ENCODE measurements around the gene S100A16. TPM values are rescaled to one million over a fixed set of nuclear protein-coding genes. Genes with fewer than 3 reads are reported as not detected.
A peak's percentile ranks its signal among the peaks of the same experiment; 100 is the strongest.
"Not testable (repeated sequence)": the region's sequence is repeated elsewhere in the genome, so short reads cannot be mapped to it uniquely, and the experiment has no call there.

Gene S100A16
- total and polyA plus RNA-seq, 5 experiments from 2014 or later: not detected

DNA sequence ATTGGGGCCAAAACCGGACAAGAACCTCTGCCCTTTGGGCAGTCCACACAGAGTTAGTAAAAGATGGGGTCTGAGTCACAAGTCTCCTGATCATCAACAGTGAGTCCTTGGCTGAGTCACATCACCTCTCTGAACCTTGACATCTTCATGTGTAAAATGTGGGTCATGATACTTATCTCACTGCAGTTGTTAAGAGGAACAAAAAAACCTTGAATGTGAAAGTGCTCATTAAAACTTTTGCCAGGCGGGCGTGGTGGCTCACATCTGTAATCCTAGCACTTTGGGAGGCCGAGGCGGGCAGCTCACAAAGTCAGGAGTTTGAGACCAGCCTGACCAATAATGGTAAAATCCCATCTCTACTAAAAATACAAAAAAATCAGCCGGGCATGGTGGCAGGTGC, 15.7 kb downstream of the S100A16 start:
- no peak for DNase-seq
- H3K27ac Mint-ChIP-seq: peak overlapping the region in 2 of 10 donors; percentile 78 to 84
- POLR2A ChIA-PET: no interaction called here
- peaks cover 5 to 32% (median 14%) of the 10 kb centered on the region in 4 donors for H3K4me1 Mint-ChIP-seq
- no peaks in the 10 kb centered on the region for H3K9me3 Mint-ChIP-seq
- no peaks in the 10 kb centered on the region for H3K36me3 Mint-ChIP-seq
- H3K4me3 Mint-ChIP-seq: no peak overlapping the region
- ATAC-seq: no peak
- no peaks in the 10 kb centered on the region for H3K27me3 Mint-ChIP-seq

- POLR2A ChIA-PET: no interaction called here
Observed at GRCh38 chr1:153592748-153593147, 20.2 kb downstream of the S100A16 start.

DNA sequence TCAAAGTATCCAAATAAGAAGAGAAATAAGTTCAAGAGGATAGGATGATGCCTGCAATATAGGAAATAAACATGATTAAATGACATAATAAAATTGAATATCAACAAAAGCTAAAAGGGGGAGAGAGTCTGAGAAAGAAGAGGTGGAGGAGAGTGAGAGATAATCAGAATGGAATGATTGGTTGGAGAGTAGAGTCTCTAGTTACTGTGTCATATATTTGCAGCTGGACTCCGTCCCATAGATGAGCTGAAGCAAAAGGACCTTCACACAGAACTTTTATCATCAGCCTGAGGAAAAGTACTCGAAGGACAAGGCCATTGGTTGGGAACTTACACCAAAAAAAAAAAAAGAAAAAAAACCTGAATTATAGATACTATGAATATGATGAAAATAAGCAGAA, 24.5 kb downstream of the S100A16 start:
- Mint-ChIP-seq H3K9me3 (no peaks in the 10 kb centered on the region), H3K27ac (no peak overlapping the region), H3K4me3 (no peak overlapping the region), H3K36me3 (no peaks in the 10 kb centered on the region), H3K27me3 (peaks cover 0 to 8% (median 3%) of the 10 kb centered on the region in 5 donors), H3K4me1 (no peaks in the 10 kb centered on the region)
- no peak for DNase-seq
- ATAC-seq: no peak
- POLR2A ChIA-PET: interaction anchor here (0.7 kb wide), 1 partner anchor 13 kb away, joined by 3 read pairs; no protein-coding TSS in a partner anchor

More at GRCh38 chr1:153592748-153593147, 20.2 kb downstream of the S100A16 start:
- DNase-seq (no peak), ATAC-seq (no peak)
- no peaks in the 10 kb centered on the region for H3K9me3 Mint-ChIP-seq
- no peak overlapping the region for H3K27ac Mint-ChIP-seq
- H3K4me1 Mint-ChIP-seq: peaks cover 0 to 7% (median 1%) of the 10 kb centered on the region in 4 donors
- peaks cover 0 to 2% (median 0%) of the 10 kb centered on the region in 5 donors for H3K27me3 Mint-ChIP-seq
- H3K36me3 Mint-ChIP-seq: no peaks in the 10 kb centered on the region
- H3K4me3 Mint-ChIP-seq: no peak overlapping the region

DNA sequence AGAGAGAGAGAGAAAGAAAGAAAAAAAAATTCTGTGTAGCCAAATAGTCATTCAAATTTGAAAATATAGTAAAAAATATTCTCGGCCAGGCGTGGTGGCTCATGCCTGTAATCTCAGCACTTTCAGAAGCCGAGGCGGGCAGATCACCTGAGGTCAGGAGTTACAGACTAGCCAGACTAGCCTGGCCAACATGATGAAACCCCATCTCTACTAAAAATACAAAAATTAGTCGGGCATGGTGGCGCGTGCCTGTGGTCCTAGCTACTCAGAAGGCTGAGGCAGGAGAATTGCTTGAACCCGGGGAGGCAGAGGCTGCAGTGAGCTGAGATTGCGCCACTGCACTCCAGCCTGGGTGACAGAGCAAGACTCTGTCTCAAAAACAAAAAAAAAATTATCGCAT, 24.9 kb downstream of the S100A16 start:
- H3K27me3 Mint-ChIP-seq, DNase-seq, H3K4me3 Mint-ChIP-seq, H3K9me3 Mint-ChIP-seq, H3K36me3 Mint-ChIP-seq, ATAC-seq, H3K27ac Mint-ChIP-seq, H3K4me1 Mint-ChIP-seq: not testable (repeated sequence)
- POLR2A ChIA-PET: interaction anchor here (0.7 kb wide), 1 partner anchor 12 kb away, joined by 3 read pairs; no protein-coding TSS in a partner anchor

DNA sequence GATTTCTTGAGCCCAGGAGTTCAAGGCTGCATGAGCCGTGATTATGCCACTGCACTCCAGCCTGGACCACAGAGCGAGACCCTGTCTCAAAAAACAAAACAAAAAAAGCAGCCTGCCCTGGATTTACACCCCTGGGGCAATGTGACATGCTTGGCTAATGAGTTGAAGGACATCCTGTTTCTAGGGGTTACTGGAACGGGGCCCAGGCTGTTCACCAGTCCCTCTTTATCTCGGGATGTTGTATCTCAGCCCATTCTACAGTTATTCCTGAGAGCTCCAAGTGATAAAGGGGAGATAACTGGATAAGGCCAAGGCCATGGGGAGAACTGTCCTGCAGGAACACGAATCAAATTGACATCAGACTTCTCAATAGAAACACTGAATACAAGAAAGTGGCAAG, 25.6 kb downstream of the S100A16 start:
- no peaks in the 10 kb centered on the region for H3K9me3 Mint-ChIP-seq
- ATAC-seq: no peak
- no peak for DNase-seq
- POLR2A ChIA-PET: no interaction called here
- no peak overlapping the region for H3K4me3 Mint-ChIP-seq
- H3K4me1 Mint-ChIP-seq: no peaks in the 10 kb centered on the region
- peaks cover 0 to 8% (median 3%) of the 10 kb centered on the region in 5 donors for H3K27me3 Mint-ChIP-seq
- no peak overlapping the region for H3K27ac Mint-ChIP-seq
- no peaks in the 10 kb centered on the region for H3K36me3 Mint-ChIP-seq

DNA sequence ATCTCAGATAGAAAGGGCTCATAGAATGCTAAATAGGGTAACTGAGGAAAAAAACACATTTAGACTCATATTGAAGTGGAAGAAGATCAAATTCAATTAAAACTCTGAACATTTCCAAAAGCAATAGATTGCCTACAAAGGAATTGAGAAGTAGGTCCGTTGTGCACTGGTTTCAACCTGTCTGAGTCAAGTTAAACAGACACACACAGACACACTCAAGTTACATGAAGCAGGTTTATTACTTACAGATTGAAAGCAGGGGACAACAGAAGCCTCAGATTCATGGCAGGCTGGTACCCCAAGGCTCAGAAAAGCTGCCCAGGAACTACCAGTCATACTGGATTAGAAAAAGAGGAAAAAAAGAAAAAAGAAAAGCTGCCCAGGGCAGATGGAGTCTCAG, 26.6 kb downstream of the S100A16 start:
- H3K4me1 Mint-ChIP-seq: no peaks in the 10 kb centered on the region
- H3K27ac Mint-ChIP-seq: peak overlapping the region in 1 of 10 donors; percentile 20
- no peak for DNase-seq
- H3K9me3 Mint-ChIP-seq: no peaks in the 10 kb centered on the region
- no peak for ATAC-seq
- H3K27me3 Mint-ChIP-seq: peaks cover 0 to 8% (median 3%) of the 10 kb centered on the region in 5 donors
- POLR2A ChIA-PET: interaction anchor here (0.6 to 0.8 kb wide), 2 partner anchors 41 to 1865 kb away, joined by 3 read pairs; partner anchors contain the start of gene S100A13
- no peaks in the 10 kb centered on the region for H3K36me3 Mint-ChIP-seq
- H3K4me3 Mint-ChIP-seq: no peak overlapping the region

DNA sequence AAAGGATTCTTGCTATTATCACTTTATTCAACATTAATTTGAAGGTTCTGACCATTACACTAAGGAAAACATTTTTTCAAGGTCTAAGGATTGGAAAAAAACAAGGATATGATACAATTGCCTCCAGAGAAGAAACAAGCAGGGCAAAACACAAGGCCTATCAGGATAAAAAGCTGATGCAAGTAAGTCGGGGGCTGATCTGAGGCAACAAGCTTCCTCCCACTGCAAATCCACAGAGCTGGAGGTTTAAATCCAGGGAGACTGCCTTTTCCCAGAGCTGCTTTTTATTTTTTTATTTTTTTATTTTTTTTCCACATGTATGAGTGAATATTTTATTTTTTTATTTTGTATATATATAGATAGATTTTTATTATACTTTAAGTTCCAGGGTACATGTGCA, 27.9 kb downstream of the S100A16 start:
- peaks cover 0 to 8% (median 3%) of the 10 kb centered on the region in 5 donors for H3K27me3 Mint-ChIP-seq
- H3K9me3 Mint-ChIP-seq: no peaks in the 10 kb centered on the region
- no peak for DNase-seq
- POLR2A ChIA-PET: no interaction called here
- H3K4me1 Mint-ChIP-seq: no peaks in the 10 kb centered on the region
- H3K36me3 Mint-ChIP-seq: no peaks in the 10 kb centered on the region
- ATAC-seq: no peak
- no peak overlapping the region for H3K27ac Mint-ChIP-seq
- no peak overlapping the region for H3K4me3 Mint-ChIP-seq

DNA sequence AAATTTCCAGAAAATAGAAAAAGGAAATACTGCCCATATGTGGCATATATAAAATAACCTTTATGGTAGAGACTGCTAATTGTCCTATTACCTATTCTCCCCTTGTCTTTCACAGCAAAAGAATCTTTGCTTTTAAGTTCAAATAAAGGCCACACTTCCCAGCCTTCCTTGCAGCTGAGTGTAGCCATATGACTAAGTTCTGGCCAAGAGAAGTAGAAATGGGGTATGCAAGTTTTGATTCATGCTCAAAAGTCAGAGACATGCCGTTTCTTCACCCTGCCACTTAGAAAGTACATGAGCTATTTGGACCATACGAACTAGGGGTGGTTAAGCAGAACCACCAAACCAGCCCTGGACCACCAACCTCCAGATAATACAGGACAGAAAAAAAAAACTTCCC, 29.0 kb downstream of the S100A16 start:
- H3K4me3 Mint-ChIP-seq: no peak overlapping the region
- ATAC-seq (no peak), DNase-seq (no peak)
- H3K36me3 Mint-ChIP-seq: no peaks in the 10 kb centered on the region
- POLR2A ChIA-PET: no interaction called here
- H3K9me3 Mint-ChIP-seq: no peaks in the 10 kb centered on the region
- peaks cover 0 to 10% (median 6%) of the 10 kb centered on the region in 5 donors for H3K27me3 Mint-ChIP-seq
- no peaks in the 10 kb centered on the region for H3K4me1 Mint-ChIP-seq
- no peak overlapping the region for H3K27ac Mint-ChIP-seq

- H3K9me3 Mint-ChIP-seq, H3K4me1 Mint-ChIP-seq, H3K36me3 Mint-ChIP-seq, POLR2A ChIA-PET, H3K4me3 Mint-ChIP-seq, H3K27ac Mint-ChIP-seq, ATAC-seq, DNase-seq: not testable (repeated sequence)
- peaks cover 0 to 11% (median 10%) of the 10 kb centered on the region in 5 donors for H3K27me3 Mint-ChIP-seq
Observed at GRCh38 chr1:153583514-153583913, 29.4 kb downstream of the S100A16 start.

- H3K4me1 Mint-ChIP-seq, H3K4me3 Mint-ChIP-seq, POLR2A ChIA-PET: not testable (repeated sequence)
Observed at GRCh38 chr1:153582836-153583235, 30.1 kb downstream of the S100A16 start.

DNA sequence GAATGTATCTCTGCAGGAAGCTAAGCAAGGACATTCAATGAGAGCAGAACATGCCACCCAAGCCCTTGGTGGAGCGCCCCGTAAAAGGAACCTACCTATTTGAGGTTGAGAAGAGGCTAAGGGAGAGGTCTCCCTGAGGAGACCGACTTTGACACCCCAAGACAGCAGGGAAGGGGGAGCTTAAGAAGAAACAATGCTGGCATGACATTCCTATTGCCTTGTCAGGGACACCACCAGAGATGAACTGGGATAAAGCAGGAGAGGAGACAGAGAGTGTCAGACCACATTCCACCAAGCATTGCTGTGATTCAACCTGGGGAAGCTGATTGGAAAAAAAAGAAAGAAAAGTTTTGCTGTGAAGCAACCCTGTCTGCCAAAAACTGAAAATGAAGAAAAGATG, 34.0 kb downstream of the S100A16 start:
- POLR2A ChIA-PET: no interaction called here
- peaks cover 0 to 2% (median 0%) of the 10 kb centered on the region in 4 donors for H3K4me1 Mint-ChIP-seq
- H3K4me3 Mint-ChIP-seq: no peak overlapping the region
- H3K27ac Mint-ChIP-seq: no peak overlapping the region
- H3K36me3 Mint-ChIP-seq: no peaks in the 10 kb centered on the region
- ATAC-seq (no peak), DNase-seq (no peak)
- no peaks in the 10 kb centered on the region for H3K9me3 Mint-ChIP-seq
- peaks cover 7 to 33% (median 12%) of the 10 kb centered on the region in 5 donors for H3K27me3 Mint-ChIP-seq

More at GRCh38 chr1:153582836-153583235, 30.1 kb downstream of the S100A16 start:
- H3K27me3 Mint-ChIP-seq: peaks cover 3 to 18% (median 17%) of the 10 kb centered on the region in 5 donors
- ATAC-seq, H3K36me3 Mint-ChIP-seq, H3K9me3 Mint-ChIP-seq, H3K27ac Mint-ChIP-seq, DNase-seq: not testable (repeated sequence)

DNA sequence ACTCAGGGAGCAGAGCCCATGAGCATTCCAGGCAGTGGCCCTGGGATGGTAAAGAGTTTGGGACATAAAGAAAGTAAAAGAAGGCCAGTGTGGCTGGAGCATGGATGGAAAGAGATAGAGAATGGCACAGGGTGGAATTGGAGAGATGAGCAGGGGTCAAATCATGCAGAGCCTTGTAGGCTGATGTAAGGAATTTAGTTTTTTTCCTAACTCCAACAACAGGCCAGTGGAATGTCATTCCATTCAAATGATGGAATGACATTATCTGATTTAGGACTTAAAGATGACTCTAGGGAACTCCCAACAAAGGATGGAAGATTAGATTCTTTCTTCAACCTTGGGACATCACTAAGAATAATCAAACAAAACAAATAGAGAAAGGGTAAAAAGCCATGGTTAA, 34.4 kb downstream of the S100A16 start:
- Mint-ChIP-seq H3K9me3 (no peaks in the 10 kb centered on the region), H3K4me1 (peaks cover 0 to 2% (median 0%) of the 10 kb centered on the region in 4 donors), H3K27ac (peak overlapping the region in 2 of 10 donors; percentile 2 to 17), H3K27me3 (peaks cover 7 to 33% (median 12%) of the 10 kb centered on the region in 5 donors), H3K36me3 (no peaks in the 10 kb centered on the region), H3K4me3 (no peak overlapping the region)
- ATAC-seq: no peak
- DNase-seq: no peak
- POLR2A ChIA-PET: no interaction called here

- Mint-ChIP-seq H3K27ac (no peak overlapping the region), H3K9me3 (no peaks in the 10 kb centered on the region), H3K36me3 (no peaks in the 10 kb centered on the region), H3K4me1 (peaks cover 0 to 6% (median 2%) of the 10 kb centered on the region in 4 donors), H3K4me3 (no peak overlapping the region), H3K27me3 (peaks cover 7 to 33% (median 12%) of the 10 kb centered on the region in 5 donors)
- ATAC-seq (no peak), DNase-seq (no peak)
- POLR2A ChIA-PET: no interaction called here
Observed at GRCh38 chr1:153577624-153578051, 35.3 kb downstream of the S100A16 start.

DNA sequence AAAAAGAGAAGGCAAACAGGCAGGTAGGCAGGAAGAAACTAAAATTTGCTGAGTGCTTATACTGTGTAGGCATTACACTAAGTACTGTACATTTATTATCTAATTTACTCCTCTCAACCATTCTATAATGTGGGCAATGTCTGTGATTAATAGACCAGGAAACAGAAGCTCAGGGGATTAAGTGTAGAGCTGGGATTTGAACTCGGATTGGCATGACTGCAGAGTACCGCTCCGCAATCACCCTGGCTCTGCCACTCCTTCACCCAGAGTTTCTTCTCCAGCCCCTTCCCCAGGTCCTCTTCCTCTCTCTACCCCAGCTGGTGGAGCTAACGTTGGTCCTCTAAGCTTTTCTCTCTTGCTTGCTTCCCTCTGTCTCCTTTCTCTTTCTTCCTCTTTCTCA, 35.8 kb downstream of the S100A16 start:
- H3K27me3 Mint-ChIP-seq: peaks cover 7 to 33% (median 12%) of the 10 kb centered on the region in 5 donors

More for the DNA sequence above, 35.8 kb downstream of the S100A16 start:
- no peak overlapping the region for H3K27ac Mint-ChIP-seq
- DNase-seq (no peak), ATAC-seq (no peak)
- H3K9me3 Mint-ChIP-seq: no peaks in the 10 kb centered on the region
- H3K36me3 Mint-ChIP-seq: no peaks in the 10 kb centered on the region
- POLR2A ChIA-PET: no interaction called here
- peaks cover 0 to 8% (median 2%) of the 10 kb centered on the region in 4 donors for H3K4me1 Mint-ChIP-seq
- H3K4me3 Mint-ChIP-seq: no peak overlapping the region

All from naive thymus-derived CD8-positive, alpha-beta T cell (primary cell).